ENCODE results near the gene PROS1.

DNA sequence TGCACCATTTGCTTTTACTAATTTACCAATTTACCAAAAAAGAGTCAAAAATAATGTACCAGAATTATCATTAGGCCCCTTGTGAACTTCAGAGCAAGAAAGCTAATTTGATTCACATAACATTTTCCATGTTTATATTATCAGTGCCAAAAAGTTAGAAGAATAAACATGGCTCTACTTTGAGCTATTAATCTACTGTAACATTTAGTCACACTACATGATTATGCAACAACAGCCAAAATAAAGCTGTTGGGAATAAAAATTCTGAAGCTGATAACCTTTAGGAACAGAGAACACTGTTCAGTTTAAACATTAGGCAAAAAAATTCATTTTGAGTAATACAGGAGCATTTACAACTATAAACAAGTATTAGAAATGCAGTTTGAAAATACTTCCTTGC is 63.6 kb downstream of the PROS1 start:
- TF ChIP-seq POLR2A (IDR thresholded peaks at IDR 0.05; ENCODE audit: control extremely low read depth in 1 of 2, low read depth in 2 of 2, low read length in 2 of 2) (no peak), MAFK (IDR thresholded peaks at IDR 0.05; ENCODE audit: low read depth, low read length) (no peak)
- TF ChIP-seq, protein P1, sequence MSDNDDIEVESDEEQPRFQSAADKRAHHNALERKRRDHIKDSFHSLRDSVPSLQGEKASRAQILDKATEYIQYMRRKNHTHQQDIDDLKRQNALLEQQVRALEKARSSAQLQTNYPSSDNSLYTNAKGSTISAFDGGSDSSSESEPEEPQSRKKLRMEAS (IDR thresholded peaks at IDR 0.05), result no peak
